Renal pelvis (tissue), 12 donors: ENCODE measurements around the gene TSHZ1. TPM values are rescaled to one million over a fixed set of nuclear protein-coding genes. Genes with fewer than 3 reads are reported as not detected.
A peak's percentile ranks its signal among the peaks of the same experiment; 100 is the strongest.

ENCODE experiments used
- DNase-seq: peaks from one replicate; pipeline ENCODE4 v3.0.0-alpha.2; 2013
- long read RNA-seq, 16 experiments: transcript quantifications; one replicate each; lab custom pipeline, GENCODE V29; 2026
- polyA plus RNA-seq, 3 donors: library from polyadenylated mRNA; unstranded; fragments of 120-200 nt; gene quantifications; one replicate each; pipeline ENCODE4 v1.2.1, GENCODE V29; 2013; ENCODE audit not compliant: insufficient read length in 3 of 3

Gene TSHZ1, protein sequence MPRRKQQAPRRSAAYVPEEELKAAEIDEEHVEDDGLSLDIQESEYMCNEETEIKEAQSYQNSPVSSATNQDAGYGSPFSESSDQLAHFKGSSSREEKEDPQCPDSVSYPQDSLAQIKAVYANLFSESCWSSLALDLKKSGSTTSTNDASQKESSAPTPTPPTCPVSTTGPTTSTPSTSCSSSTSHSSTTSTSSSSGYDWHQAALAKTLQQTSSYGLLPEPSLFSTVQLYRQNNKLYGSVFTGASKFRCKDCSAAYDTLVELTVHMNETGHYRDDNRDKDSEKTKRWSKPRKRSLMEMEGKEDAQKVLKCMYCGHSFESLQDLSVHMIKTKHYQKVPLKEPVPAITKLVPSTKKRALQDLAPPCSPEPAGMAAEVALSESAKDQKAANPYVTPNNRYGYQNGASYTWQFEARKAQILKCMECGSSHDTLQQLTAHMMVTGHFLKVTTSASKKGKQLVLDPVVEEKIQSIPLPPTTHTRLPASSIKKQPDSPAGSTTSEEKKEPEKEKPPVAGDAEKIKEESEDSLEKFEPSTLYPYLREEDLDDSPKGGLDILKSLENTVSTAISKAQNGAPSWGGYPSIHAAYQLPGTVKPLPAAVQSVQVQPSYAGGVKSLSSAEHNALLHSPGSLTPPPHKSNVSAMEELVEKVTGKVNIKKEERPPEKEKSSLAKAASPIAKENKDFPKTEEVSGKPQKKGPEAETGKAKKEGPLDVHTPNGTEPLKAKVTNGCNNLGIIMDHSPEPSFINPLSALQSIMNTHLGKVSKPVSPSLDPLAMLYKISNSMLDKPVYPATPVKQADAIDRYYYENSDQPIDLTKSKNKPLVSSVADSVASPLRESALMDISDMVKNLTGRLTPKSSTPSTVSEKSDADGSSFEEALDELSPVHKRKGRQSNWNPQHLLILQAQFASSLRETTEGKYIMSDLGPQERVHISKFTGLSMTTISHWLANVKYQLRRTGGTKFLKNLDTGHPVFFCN (N-terminal part only)
- 10 to 100 TPM; 32.5 to 35.6 (median 34.8) TPM for polyA plus RNA-seq
- long read RNA-seq, donor 1, full-length matches to known transcripts, result 28 of 28 reads
- long read RNA-seq, donor 1, partial matches to known transcripts, result 0 of 28 reads
- long read RNA-seq, donor 1, other reads (novel, unspliced or antisense), result 0 of 28 reads
- long read RNA-seq, donor 2, full-length matches to known transcripts, result 29 of 34 reads
- long read RNA-seq, donor 2, partial matches to known transcripts, result 5 of 34 reads
- long read RNA-seq, donor 2, other reads (novel, unspliced or antisense), result 0 of 34 reads
- long read RNA-seq, donor 3, full-length matches to known transcripts, result 36 of 43 reads
- long read RNA-seq, donor 3, partial matches to known transcripts, result 7 of 43 reads
- long read RNA-seq, donor 3, other reads (novel, unspliced or antisense), result 0 of 43 reads
- long read RNA-seq, donor 4, full-length matches to known transcripts, result 27 of 27 reads
- long read RNA-seq, donor 4, partial matches to known transcripts, result 0 of 27 reads
- long read RNA-seq, donor 4, other reads (novel, unspliced or antisense), result 0 of 27 reads
- long read RNA-seq, donor 5, full-length matches to known transcripts, result 27 of 27 reads
- long read RNA-seq, donor 5, partial matches to known transcripts, result 0 of 27 reads
- long read RNA-seq, donor 5, other reads (novel, unspliced or antisense), result 0 of 27 reads
- long read RNA-seq, donor 6, full-length matches to known transcripts, result 55 of 55 reads
- long read RNA-seq, donor 6, partial matches to known transcripts, result 0 of 55 reads
- long read RNA-seq, donor 6, other reads (novel, unspliced or antisense), result 0 of 55 reads
- long read RNA-seq, donor 7, full-length matches to known transcripts, result 81 of 81 reads
- long read RNA-seq, donor 7, partial matches to known transcripts, result 0 of 81 reads
- long read RNA-seq, donor 7, other reads (novel, unspliced or antisense), result 0 of 81 reads
- long read RNA-seq, donor 8, full-length matches to known transcripts, result 15 of 15 reads
- long read RNA-seq, donor 8, partial matches to known transcripts, result 0 of 15 reads
- long read RNA-seq, donor 8, other reads (novel, unspliced or antisense), result 0 of 15 reads
- long read RNA-seq, donor 9, full-length matches to known transcripts, result 38 of 38 reads
- long read RNA-seq, donor 9, partial matches to known transcripts, result 0 of 38 reads
- long read RNA-seq, donor 9, other reads (novel, unspliced or antisense), result 0 of 38 reads
- long read RNA-seq, donor 10, full-length matches to known transcripts, result 34 of 39 reads
- long read RNA-seq, donor 10, partial matches to known transcripts, result 5 of 39 reads
- long read RNA-seq, donor 10, other reads (novel, unspliced or antisense), result 0 of 39 reads
- long read RNA-seq, donor 11, full-length matches to known transcripts, result 58 of 58 reads
- long read RNA-seq, donor 11, partial matches to known transcripts, result 0 of 58 reads
- long read RNA-seq, donor 11, other reads (novel, unspliced or antisense), result 0 of 58 reads
- long read RNA-seq, donor 12, full-length matches to known transcripts, result 63 of 63 reads
- long read RNA-seq, donor 12, partial matches to known transcripts, result 0 of 63 reads
- long read RNA-seq, donor 12, other reads (novel, unspliced or antisense), result 0 of 63 reads
- long read RNA-seq, donor 13, full-length matches to known transcripts, result 30 of 30 reads
- long read RNA-seq, donor 13, partial matches to known transcripts, result 0 of 30 reads
- long read RNA-seq, donor 13, other reads (novel, unspliced or antisense), result 0 of 30 reads
- long read RNA-seq, donor 14, result 0 reads
- long read RNA-seq, donor 15, result 0 reads
- long read RNA-seq, donor 16, full-length matches to known transcripts, result 36 of 36 reads
- long read RNA-seq, donor 16, partial matches to known transcripts, result 0 of 36 reads
- long read RNA-seq, donor 16, other reads (novel, unspliced or antisense), result 0 of 36 reads

DNA sequence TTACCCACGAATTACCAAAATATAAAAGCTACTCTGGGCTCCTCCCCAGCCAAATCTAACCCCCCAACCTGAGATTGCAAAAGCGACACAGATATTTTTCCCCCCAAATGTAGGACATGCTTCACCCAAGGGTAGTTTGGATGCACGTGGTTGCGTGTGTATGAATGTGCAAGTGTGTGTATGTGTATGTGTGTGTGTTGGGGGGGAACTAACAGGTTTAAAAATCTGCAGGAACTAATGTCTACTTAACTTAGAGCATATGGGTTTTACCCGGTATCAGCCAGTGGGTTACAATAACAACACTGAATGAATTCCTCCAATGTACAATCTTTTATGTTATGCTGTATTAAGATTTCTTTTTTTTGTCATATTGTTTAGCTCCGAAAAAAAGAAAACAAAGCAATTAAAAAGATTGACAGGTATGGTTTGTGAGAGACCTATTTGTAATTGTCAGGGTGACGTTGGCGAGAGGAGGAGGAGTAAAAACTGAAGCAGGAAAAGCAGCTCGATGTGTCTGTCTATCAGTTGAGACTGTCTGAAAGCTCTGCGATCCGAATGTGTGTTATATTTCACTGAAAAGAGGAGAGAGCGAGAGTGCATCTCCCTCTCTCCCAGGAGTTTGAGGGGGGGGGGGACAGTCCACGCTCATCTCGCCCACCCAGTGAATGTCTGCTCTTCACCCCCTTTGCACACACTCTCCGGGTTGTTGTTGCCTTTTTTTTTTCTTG lies at the start of gene TSHZ1:
TSHZ1 (plus strand) TSS at position 524 of the 728 bp plus-strand sequence. CDS start 1,080 bp downstream, outside the sequence.
- DNase-seq, result peak; percentile 90

DNA sequence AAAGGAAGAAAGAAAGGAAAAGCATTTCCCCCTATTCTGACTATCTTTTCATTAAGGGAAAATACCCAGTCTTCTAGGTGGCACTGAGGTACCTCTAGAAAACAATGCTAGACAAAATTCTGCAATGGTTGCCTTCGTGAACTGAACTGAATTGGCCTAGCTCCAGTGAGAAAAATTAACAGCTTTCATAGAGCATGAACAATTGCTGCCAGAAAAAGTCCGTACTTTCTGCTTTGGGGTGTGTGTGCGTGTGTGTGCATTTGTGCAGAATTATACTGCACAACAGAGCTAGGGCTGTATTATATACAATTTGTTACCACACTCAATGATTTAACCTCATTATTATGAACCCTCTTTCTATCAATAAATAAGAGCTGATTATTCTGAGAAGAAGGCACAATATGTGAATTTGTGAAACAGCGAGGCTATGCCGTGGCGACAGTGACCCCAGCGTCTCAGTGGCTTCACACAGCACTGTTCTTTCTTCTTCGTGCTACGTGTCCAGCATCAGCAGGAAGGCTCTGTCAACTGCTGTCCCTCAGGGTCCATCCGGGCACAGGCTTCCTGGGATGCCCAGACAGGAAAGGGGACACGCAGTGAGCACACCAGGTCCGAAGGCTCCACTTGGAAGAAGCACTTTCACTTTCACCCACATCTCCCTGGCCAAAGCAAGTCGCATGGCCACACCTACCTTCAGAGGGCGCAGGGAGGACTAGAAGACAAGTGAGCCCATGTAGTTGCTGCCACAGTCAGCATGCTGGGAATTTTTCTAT lies 49.2 kb upstream of the TSHZ1 start:
- no peak for DNase-seq

DNA sequence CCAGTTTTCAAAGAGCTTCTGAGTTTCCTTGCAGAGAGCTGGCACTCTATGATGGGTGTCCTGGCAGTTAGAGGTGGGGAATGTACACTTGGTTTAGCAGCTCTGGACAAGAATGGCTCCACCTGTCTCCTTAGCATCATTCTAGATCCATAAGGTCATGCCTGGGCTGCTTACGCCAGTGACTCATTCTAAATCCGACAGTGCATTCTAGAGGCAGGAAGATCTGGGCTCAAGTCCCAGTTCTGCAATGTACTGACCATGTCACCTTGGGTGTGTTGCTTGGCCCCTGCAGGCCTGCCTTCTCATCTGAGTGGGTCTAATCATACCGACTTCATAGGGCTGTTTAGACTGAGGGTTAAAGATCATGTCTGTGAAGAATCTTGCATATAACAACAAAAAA lies 48.1 kb upstream of the TSHZ1 start:
- DNase-seq, result no peak

DNA sequence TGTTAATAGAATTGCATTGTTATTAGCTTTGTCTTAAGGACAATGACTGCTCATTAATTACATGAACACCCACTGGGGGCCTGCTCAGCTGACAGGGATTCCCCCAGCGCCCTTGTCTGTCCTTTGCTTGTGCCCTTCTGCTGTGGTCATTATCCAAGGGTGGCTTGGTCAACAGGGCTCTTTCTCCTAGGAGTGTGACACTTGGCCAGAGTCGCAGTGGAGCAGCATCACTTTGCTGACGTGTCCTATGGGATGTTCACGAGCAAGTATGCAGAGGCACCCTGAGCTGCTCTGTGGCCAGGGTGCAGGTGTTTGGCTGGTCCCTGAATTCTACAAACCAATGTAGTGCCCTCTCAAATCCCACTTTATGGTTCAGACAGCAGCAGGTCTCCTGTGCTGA lies 47.6 kb upstream of the TSHZ1 start:
- no peak for DNase-seq

DNA sequence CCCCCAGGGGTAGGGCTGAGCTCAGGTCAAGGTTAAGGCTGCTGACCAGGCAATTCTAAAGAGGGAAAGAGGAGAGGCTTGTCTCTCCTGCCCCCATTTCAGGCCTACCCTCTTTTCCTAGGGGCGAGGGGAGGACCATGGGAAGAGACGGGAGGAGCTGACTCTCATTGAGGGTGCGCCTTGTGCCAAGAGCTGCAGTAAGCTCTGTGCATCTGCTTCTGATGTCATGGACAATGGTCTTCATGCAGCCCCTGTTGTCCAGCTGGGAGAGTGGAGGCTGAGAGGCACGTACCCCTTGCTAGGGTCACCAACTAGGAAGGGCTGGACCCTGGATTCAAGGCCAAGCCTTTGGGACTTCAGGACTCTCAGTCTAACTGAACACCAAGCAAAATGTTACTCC lies 46.9 kb upstream of the TSHZ1 start:
- no peak for DNase-seq

DNA sequence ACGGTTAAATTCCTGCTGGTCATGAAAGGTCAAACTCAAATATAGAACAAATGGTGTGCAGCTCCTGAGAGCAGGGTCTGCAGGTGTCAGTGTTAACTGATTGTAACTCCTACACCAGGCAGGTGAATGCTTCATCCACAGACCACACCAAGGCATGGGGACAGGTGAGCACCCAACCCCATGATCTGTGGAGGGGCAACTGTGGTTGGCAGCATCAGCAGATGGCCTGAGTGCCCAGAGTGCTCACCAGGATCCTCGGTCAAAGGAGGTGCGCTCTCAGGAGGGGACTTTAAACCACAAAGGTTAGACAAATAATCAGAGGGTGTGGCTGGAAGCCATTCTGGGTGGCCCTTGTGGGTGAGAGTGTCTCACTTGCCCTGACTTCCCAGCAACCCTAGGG lies 46.1 kb upstream of the TSHZ1 start:
- no peak for DNase-seq

DNA sequence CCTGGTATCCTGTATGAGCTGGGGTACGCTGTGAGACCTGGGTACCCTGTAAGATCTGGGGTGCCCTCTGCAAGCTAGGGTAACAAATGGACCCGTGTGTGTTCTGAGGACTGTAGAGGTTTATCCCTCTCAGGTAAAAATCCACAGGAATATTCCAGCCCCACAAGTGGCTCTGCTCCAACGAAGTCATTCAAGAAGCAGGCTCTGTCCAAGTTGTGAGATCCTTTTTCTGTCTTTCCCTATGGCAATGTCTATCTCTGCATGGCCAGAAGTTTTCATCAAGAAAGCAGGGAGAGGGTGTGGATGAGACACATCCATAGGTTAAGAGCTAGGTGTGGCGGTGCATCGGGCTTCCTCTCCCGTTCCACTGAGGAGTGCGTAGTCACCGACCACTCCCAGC lies 44.7 kb upstream of the TSHZ1 start:
- DNase-seq, result no peak

DNA sequence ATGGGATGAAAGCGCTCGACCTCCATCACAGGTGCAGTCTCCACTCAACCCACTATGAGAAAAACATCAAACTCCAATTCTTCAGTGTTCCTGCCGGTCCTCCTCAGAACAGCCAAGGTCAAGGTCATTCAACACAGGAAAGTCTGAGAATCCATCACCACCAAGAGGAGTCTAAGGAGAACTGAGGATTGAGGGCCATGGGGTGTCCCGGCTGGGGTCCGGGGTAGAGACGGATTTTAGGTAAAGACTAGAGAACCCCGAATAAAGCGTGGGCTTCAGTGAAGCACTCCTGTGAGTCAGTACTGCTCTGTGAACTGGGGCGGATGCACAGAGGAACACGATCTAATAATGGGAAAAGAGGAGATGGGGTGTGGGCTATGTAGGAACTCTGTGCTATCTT lies 43.5 kb upstream of the TSHZ1 start:
- DNase-seq, result no peak

DNA sequence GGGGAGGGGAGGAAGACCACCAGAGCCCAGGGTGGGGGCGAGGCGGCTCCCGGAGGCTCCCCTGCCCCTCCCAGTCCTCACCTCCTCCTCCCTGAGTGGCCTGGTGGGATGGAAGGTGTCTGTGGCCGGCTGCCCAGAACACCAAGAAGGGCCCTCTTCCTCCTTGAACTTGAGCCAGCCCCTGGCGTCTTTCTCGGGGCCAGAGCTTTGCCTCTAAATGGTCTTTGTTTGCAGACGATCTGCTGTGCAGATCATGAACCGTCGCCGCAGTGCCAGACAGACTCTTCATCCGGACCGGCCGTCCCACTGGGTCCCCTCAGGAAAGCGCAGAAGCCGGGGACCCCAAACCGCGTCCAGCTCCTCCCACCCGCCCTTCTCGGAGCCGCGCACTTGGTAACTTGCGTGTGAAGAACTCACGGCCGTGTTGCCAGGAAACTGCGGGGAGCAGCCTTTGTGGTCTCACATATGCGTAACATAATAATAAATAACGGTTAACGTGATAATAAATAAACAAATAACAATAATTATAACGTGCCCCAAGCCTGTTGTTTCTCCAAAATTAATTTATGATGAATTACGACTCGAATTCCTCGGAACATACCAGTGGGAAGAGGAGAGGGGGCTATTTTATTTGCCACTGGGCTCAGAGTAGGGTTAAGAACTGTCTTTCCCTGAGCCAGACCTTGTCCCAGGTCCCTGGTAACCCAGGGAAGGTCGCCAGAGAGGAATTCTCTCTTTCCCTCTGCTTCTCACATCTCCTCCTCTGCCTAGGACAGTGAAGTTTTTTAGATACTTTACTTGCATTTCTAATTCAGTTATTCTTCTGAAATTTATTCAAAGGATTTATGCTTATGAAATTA lies 42.6 kb upstream of the TSHZ1 start:
- DNase-seq, result no peak

DNA sequence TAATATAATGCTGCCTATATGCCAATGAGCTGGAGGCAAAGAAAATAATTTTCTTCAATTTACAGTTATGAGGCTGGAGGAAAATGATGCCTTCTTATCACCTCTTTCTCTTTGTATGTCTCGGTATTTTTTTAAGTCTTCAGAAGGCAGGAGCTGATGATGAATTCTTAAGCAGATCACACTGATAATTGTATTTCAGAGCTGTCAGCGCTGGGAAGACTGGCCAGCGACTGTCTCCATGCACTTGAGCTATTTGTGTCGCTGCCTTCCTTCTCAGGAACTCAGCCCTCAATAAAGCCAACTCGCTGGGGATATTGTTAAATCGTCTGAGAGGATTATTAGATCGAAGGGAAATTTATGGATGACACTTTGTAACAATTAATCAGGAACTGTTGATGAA lies 42.0 kb upstream of the TSHZ1 start:
- DNase-seq, result no peak

DNA sequence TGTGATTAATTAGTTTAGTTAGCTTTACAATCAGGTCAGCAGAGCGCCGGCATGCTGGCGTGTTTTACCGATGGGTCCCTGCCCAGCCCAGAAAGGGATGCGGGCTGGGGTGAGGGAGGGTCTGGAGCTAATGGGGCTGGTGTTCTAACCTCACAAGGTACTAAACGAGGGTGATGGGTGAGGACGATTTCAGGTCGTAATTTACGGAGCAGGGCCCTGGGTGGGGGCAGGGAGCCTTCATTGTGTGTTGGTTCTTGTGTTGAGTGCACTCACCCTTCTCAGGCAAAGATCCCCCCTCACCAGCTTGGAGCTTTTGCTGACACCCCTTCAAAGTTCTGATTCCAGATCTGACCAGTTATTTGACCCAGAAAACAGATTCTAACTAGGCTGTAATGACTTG lies 41.2 kb upstream of the TSHZ1 start:
- no peak for DNase-seq

DNA sequence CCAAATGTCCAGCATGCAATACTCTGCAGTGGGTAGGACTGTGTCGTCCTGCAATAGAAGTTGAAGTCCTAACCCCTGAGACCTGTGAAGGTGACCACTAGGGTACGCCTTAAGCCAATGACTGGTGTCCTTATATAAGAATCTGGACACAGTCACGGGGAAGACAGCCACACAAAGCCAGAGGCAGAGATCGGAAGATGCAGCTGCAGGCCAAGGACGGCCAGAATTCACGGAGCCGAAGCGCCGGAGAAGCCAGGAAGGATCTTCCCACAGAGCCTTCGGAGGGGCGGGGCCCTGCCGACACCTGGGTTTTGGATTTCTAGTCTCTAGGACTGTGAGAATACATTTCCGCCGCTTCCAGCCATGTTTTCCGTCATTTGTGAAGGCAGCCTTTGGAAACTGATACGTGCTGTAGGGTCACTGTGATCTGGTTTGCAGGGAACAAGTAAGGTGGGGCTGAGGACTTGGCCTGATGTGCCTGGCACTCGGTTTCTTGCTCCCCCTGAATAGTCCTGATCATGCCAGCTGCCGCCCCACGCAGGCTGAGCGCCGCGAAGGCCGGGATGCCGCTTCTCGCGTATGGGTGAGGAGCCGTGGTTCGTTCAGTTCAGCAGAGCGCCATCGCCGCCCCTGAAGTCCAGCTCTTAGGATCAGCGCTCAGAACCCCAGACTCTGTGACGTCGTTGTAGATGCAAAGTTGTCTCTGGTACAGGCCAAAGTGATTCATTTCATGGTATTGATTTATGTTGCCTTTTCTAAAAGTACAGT lies 40.4 kb upstream of the TSHZ1 start:
- peak; percentile 9 for DNase-seq

DNA sequence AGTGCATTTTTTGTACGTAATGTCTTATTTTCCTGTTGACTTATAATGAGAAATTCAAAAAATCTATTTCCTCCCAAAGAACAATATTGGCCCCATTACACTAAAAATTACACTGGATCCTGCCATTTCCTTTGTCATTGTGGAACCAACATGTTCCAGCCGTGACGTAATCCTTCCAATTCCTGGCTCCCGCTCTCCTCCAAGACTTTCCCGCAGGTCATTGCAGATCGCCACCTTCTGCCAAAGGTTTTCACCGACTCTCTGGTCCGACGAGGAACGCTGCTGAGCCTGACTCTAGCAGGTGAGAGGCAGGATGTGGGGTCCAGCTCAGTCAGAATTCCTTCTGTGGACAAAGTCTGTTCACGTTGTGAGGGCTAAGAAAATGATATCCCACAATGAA lies 39.7 kb upstream of the TSHZ1 start:
- DNase-seq, result no peak

DNA sequence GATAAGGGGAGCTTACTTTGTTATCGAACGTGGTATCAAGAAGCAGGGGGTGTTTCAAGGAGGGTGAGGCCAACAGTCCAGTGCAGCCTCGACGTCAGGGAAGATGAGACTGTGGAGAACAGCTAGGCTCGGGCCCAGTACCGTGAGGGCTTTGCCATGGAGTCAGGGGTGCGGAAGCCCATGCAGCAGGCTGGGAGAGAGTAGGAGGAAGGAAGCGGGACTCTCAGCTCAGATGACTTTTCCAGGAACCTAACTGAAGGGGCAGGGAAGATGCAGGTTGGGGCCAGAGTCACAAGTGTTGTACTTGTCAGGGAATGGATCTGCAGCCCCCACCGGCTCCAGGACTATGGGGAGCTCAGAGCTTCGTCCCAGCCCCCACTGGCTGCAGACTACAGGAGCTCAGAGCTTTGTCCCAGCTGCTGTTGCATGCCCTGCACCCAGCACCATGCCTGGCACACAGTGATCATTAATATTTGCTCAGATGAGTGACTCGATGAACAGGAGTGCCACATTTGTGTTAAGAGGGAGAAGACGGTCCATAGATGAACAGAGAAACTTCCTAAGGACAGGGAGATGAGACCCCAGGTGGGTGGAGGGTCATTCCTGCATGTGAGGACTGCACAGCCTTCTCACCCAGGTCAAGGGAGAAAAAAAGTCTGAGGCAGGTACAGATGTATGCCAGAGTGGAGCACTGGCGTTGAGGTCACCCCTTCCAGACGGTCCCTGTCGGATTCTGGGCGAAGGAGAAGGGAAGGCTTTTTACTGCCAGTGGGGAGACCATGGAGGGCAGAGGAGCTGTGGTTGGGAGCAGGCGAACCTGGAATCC lies 38.1 kb upstream of the TSHZ1 start:
- no peak for DNase-seq
